ENCODE data around the gene PCID2. TPM values are rescaled to one million over a fixed set of nuclear protein-coding genes. Genes with fewer than 3 reads are reported as not detected.

The PCID2 gene
- 10 to 100 TPM; 40.6 to 63.3 TPM for total RNA-seq

DNA sequence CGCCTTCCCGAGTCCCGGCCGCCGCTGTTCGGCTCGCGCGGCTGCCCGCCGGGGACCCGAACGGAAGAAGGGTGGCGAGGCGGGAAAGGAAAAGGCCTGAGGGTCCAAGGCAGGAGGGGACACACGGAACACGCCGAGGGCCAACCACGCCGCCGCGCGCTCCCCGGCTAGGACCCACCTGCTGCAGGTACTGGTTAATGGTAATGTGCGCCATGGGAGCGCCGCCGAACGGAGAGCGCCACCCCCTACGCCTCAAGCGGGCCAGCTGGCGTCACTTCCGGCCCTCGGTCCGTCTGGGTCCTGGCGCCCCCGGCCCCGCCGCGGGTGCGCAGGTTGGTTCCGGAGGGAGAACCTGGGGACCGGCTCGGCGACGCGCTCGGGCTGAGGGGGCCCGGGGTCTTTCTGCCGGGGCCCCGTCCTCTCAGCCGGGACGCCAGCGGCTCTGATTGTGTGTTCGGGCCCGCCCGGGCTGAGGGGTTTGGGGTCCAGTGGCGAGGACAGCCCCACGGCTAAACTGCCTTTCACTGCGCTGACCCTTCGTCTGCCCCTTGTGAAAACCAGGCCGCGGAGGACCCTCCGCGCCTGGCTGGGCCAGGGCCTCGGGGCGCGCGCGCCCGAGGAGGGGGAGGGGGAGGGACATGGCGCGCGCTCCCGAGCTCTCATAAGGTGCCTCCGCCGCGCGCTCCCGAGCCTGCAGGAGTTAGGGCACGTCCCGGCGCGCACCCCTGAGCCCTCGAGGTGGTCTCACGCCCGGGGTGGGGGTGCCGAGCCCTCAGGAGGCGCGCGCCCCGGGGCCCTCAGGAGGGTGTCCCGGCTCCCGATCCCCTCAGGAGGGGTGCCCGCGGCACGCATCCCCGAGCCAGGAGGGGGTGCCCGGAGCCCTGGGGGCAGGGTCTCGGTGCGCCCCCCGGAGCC is at the start of gene PCID2:
TSS of gene PCID2 (minus strand) at position 249 of the 915 bp plus-strand sequence. CDS start at position 214, 35 bp downstream.

GRCh38 chr13:113209336-113209758 is 878 bp upstream of the PCID2 start, which contains the start of gene CUL4A:
Gene CUL4A (plus strand): TSS chr13:113209613. CDS start chr13:113209628, 15 bp downstream.

GRCh38 chr13:113157929-113158747 is 50.3 kb downstream of the PCID2 start, which contains the start of gene PROZ:
Gene PROZ (plus strand): TSS chr13:113158648. CDS start chr13:113158661, 13 bp downstream.

Small RNAs within 50 kb of the gene (small RNA-seq; reads per million reads assigned to genes)
- 0 reads per million in 2 donors for gene AL137002.1

Other genes starting within 250 kb of the PCID2 start
- 100 to 1,000 TPM; 417 to 493 TPM for gene MCF2L, start 239.5 kb downstream of the PCID2 start, total RNA-seq
- gene F7, start 102.9 kb downstream of the PCID2 start, total RNA-seq, result under 1 TPM; 0.33 to 0.69 TPM
- gene F10, start 85.9 kb downstream of the PCID2 start, total RNA-seq, result under 1 TPM in 1 of 2 donors, not detected in 1; 0.33 TPM
- not detected for gene PROZ, start 50.0 kb downstream of the PCID2 start, total RNA-seq
- gene CUL4A, start 944 bp upstream of the PCID2 start, total RNA-seq, result 100 to 1,000 TPM in 1 of 2 donors, 10 to 100 TPM in 1; 85.3 to 162 TPM
- 100 to 1,000 TPM; 120 to 134 TPM for gene LAMP1, start 88.6 kb upstream of the PCID2 start, total RNA-seq
- gene GRTP1, start 155.5 kb upstream of the PCID2 start, total RNA-seq, result 1 to 10 TPM; 1.7 to 3.8 TPM
- under 1 TPM; 0.33 to 0.69 TPM for gene ADPRHL1, start 244.8 kb upstream of the PCID2 start, total RNA-seq

Measured in melanocyte of skin (primary cell).